Measurements from ENCODE around the gene CCDC148.

CCDC148 gene

GRCh38 chr2:158153270-158154015, 303.1 kb downstream of the CCDC148 start:
- no peak for DNase-seq

- no peak for DNase-seq
Measured at GRCh38 chr2:158144914-158145625, 311.5 kb downstream of the CCDC148 start.

GRCh38 chr2:158143703-158144360, 312.7 kb downstream of the CCDC148 start:
- DNase-seq = no peak

- DNase-seq = no peak
Measured at GRCh38 chr2:158142568-158143332, 313.8 kb downstream of the CCDC148 start.

GRCh38 chr2:158142165-158142564, 314.4 kb downstream of the CCDC148 start:
- DNase-seq = no peak

- DNase-seq = no peak
Measured at GRCh38 chr2:158140201-158140600, 316.4 kb downstream of the CCDC148 start.

GRCh38 chr2:158138255-158138654, 318.3 kb downstream of the CCDC148 start:
- DNase-seq = no peak

GRCh38 chr2:158135096-158135495, 321.5 kb downstream of the CCDC148 start:
- no peak for DNase-seq

- DNase-seq = no peak
Measured at GRCh38 chr2:158134655-158135054, 321.9 kb downstream of the CCDC148 start.

GRCh38 chr2:158134055-158134454, 322.5 kb downstream of the CCDC148 start:
- DNase-seq = no peak

GRCh38 chr2:158131919-158132566, 324.5 kb downstream of the CCDC148 start:
- DNase-seq = peak; percentile 41

GRCh38 chr2:158131483-158131912, 325.1 kb downstream of the CCDC148 start:
- DNase-seq = no peak

- no peak for DNase-seq
Measured at GRCh38 chr2:158130832-158131473, 325.6 kb downstream of the CCDC148 start.

- DNase-seq = no peak
Measured at GRCh38 chr2:158129037-158129436, 327.5 kb downstream of the CCDC148 start.

GRCh38 chr2:158128168-158128973, 328.2 kb downstream of the CCDC148 start:
- no peak for DNase-seq

GRCh38 chr2:158127380-158127804, 329.2 kb downstream of the CCDC148 start:
- no peak for DNase-seq

- DNase-seq = no peak
Measured at GRCh38 chr2:158125756-158126498, 330.6 kb downstream of the CCDC148 start.

- DNase-seq = no peak
Measured at GRCh38 chr2:158124896-158125295, 331.7 kb downstream of the CCDC148 start.
